ENCODE measurements around the gene ALKBH2. TPM values are rescaled to one million over a fixed set of nuclear protein-coding genes. Genes with fewer than 3 reads are reported as not detected.

The ALKBH2 gene
- total RNA-seq, result 6.5 TPM
- long read RNA-seq, transcript ALKBH2-201 (4 exons, 1,030 nt), result major isoform, 6 of 12 reads
- long read RNA-seq, partial matches to known transcripts, result 1 of 12 reads
- long read RNA-seq, other reads (novel, unspliced or antisense), result 2 of 12 reads

- Histone ChIP-seq H3K9me3 (replicated peaks) (no peaks in the 10 kb centered on the region), H3K27me3 (ENCODE audit: low read depth) (no peaks in the 10 kb centered on the region), H3K4me3 (peak within 1 kb of the TSS; percentile 73), H3K4me1 (peaks cover 30% of the 10 kb centered on the region), H3K36me3 (peaks cover 23% of the 10 kb centered on the region), H3K27ac (replicated peaks) (peak within 1 kb of the TSS; percentile 78)
- peak; percentile 93 for DNase-seq
- intact Hi-C loops (cut with micrococcal nuclease), result no loop called here
- peak; percentile 100 for TF ChIP-seq CTCF (IDR thresholded peaks at IDR 0.05; ENCODE audit: borderline replicate concordance)
Measured at GRCh38 chr12:109093022-109093918, at the start of gene ALKBH2. ALKBH2 (minus strand) TSS chr12:109093472; CDS start chr12:109092786, 686 bp downstream.

GRCh38 chr12:109140560-109140959 is 47.3 kb upstream of the ALKBH2 start:
- Histone ChIP-seq H3K4me3 (no peak overlapping the region), H3K27ac (replicated peaks) (peak overlapping the region; percentile 68), H3K4me1 (peaks cover 97% of the 10 kb centered on the region), H3K9me3 (replicated peaks) (peaks cover 8% of the 10 kb centered on the region), H3K27me3 (ENCODE audit: low read depth) (no peaks in the 10 kb centered on the region), H3K36me3 (peaks cover 30% of the 10 kb centered on the region)
- TF ChIP-seq CTCF (IDR thresholded peaks at IDR 0.05; ENCODE audit: borderline replicate concordance), result no peak
- DNase-seq, result no peak
- intact Hi-C loops (cut with micrococcal nuclease), result no loop called here

GRCh38 chr12:109139791-109140190 is 46.5 kb upstream of the ALKBH2 start:
- DNase-seq, result no peak
- H3K27me3 ChIP-seq (ENCODE audit: low read depth), result no peaks in the 10 kb centered on the region
- peaks cover 97% of the 10 kb centered on the region for H3K4me1 ChIP-seq
- intact Hi-C loops (cut with micrococcal nuclease), result no loop called here
- peaks cover 30% of the 10 kb centered on the region for H3K36me3 ChIP-seq
- H3K27ac ChIP-seq (replicated peaks), result peak overlapping the region; percentile 68
- H3K9me3 ChIP-seq (replicated peaks), result peaks cover 8% of the 10 kb centered on the region
- no peak overlapping the region for H3K4me3 ChIP-seq
- TF ChIP-seq CTCF (IDR thresholded peaks at IDR 0.05; ENCODE audit: borderline replicate concordance), result no peak

- intact Hi-C loops (cut with micrococcal nuclease), result no loop called here
- no peak for DNase-seq
- H3K9me3 ChIP-seq (replicated peaks), result peaks cover 8% of the 10 kb centered on the region
- H3K4me1 ChIP-seq, result peaks cover 97% of the 10 kb centered on the region
- H3K27me3 ChIP-seq (ENCODE audit: low read depth), result no peaks in the 10 kb centered on the region
- peak overlapping the region; percentile 68 for H3K27ac ChIP-seq (replicated peaks)
- H3K4me3 ChIP-seq, result no peak overlapping the region
- TF ChIP-seq CTCF (IDR thresholded peaks at IDR 0.05; ENCODE audit: borderline replicate concordance), result no peak
- peaks cover 30% of the 10 kb centered on the region for H3K36me3 ChIP-seq
Measured at GRCh38 chr12:109139360-109139759, 46.1 kb upstream of the ALKBH2 start.

- H3K9me3 ChIP-seq (replicated peaks), result peaks cover 8% of the 10 kb centered on the region
- peaks cover 26% of the 10 kb centered on the region for H3K36me3 ChIP-seq
- TF ChIP-seq CTCF (IDR thresholded peaks at IDR 0.05; ENCODE audit: borderline replicate concordance), result no peak
- peak overlapping the region; percentile 68 for H3K27ac ChIP-seq (replicated peaks)
- no peak for DNase-seq
- H3K4me1 ChIP-seq, result peaks cover 99% of the 10 kb centered on the region
- intact Hi-C loops (cut with micrococcal nuclease), result no loop called here
- H3K27me3 ChIP-seq (ENCODE audit: low read depth), result no peaks in the 10 kb centered on the region
- no peak overlapping the region for H3K4me3 ChIP-seq
Measured at GRCh38 chr12:109137055-109137454, 43.8 kb upstream of the ALKBH2 start.

Measured in left ventricle myocardium inferior (tissue), 1 donor.